NOMO-1 treated with dmso at 0.1 percent for 144 hours (cell line): ENCODE data around the gene ZNF516.

ENCODE experiments used
- DNase-seq: peaks from one replicate; lab custom pipeline; 2025; ENCODE audit not compliant: unreplicated experiment; lab: John Stamatoyannopoulos, UW

ZNF516 gene

GRCh38 chr18:76428396-76429261, 66.4 kb downstream of the ZNF516 start:
- DNase-seq, result no peak

GRCh38 chr18:76426737-76427305, 68.2 kb downstream of the ZNF516 start:
- DNase-seq, result no peak

GRCh38 chr18:76425146-76426131, 69.6 kb downstream of the ZNF516 start:
- DNase-seq, result no peak

- no peak for DNase-seq
Measured at GRCh38 chr18:76422838-76423237, 72.2 kb downstream of the ZNF516 start.

GRCh38 chr18:76422121-76422520, 72.9 kb downstream of the ZNF516 start:
- DNase-seq, result no peak

GRCh38 chr18:76421685-76422078, 73.4 kb downstream of the ZNF516 start:
- no peak for DNase-seq

GRCh38 chr18:76420898-76421684, 74.0 kb downstream of the ZNF516 start:
- no peak for DNase-seq

- DNase-seq, result no peak
Measured at GRCh38 chr18:76419811-76420210, 75.2 kb downstream of the ZNF516 start.

GRCh38 chr18:76416911-76417310, 78.1 kb downstream of the ZNF516 start:
- no peak for DNase-seq

- no peak for DNase-seq
Measured at GRCh38 chr18:76414936-76415621, 80.0 kb downstream of the ZNF516 start.

GRCh38 chr18:76412818-76413565, 82.0 kb downstream of the ZNF516 start:
- no peak for DNase-seq

- DNase-seq, result no peak
Measured at GRCh38 chr18:76412010-76412817, 82.8 kb downstream of the ZNF516 start.

GRCh38 chr18:76410660-76411417, 84.2 kb downstream of the ZNF516 start:
- DNase-seq, result no peak

- no peak for DNase-seq
Measured at GRCh38 chr18:76410033-76410432, 85.0 kb downstream of the ZNF516 start.

GRCh38 chr18:76408480-76409067, 86.5 kb downstream of the ZNF516 start:
- no peak for DNase-seq

GRCh38 chr18:76407681-76408080, 87.4 kb downstream of the ZNF516 start:
- no peak for DNase-seq

GRCh38 chr18:76406791-76407190, 88.3 kb downstream of the ZNF516 start:
- no peak for DNase-seq
